K562 (cell line): ENCODE results near the gene MAP3K7CL. TPM values are rescaled to one million over a fixed set of nuclear protein-coding genes. Genes with fewer than 3 reads are reported as not detected.

ENCODE experiments used
- ATAC-seq: fragments of 200-7000 bp; cut with Tn5 transposase; 3 replicates; pipeline ENCODE4 v1.9.1; 2020; ENCODE audit warnings: moderate library complexity
- BruUV-seq: library from RNA; stranded (reverse); fragments of 400-500 nt; replicated peaks from 2 replicates; lab custom pipeline; 2021; lab: Mats Ljungman, UMichigan
- CTCF ChIA-PET: fragments of 300-600 bp; formaldehyde crosslinking; extraction: SDS; loops from one replicate; lab custom pipeline; 2021; ENCODE audit warnings: low intra/inter-chr PET ratio; lab: Yijun Ruan, JAX
- POLR2A ChIA-PET: fragments of 300-600, 350-650 bp; sonication (Branson Sonifier 250); formaldehyde crosslinking; extraction: SDS; loops from one replicate; lab custom pipeline; 2021; ENCODE audit warnings: antibody characterized with exemption, inconsistent platforms; lab: Yijun Ruan, JAX
- DNase-seq, 4 experiments: peaks; one replicate each; pipeline versions ENCODE4 v3.0.0 to v3.0.0-alpha.2; 2011 to 2018; ENCODE audit warnings: low spot score in 3 of 4, mixed read lengths in 3 of 4; ENCODE audit errors: extremely low read depth in 1 of 4
- FAIRE-seq: peaks from 2 replicates; lab custom pipeline; 2011; peaks lifted over from hg19 to GRCh38; lab: Jason Lieb, UNC
- H2AFZ ChIP-seq: 2 replicates; pipeline ENCODE4 v1.6.0; 2011; ENCODE audit warnings: low read depth, low read length, control low read depth, inconsistent platforms
- H3K27ac ChIP-seq: fragments of 200-600 bp; 3 replicates; pipeline ENCODE4 v1.8.0; 2011; ENCODE audit warnings: low read depth, mild to moderate bottlenecking, control low read depth, inconsistent platforms, low read length, moderate library complexity, mixed read lengths; ENCODE audit errors: extremely low read depth
- H3K27me3 ChIP-seq, 2 experiments: fragments of 300-600 bp in 1 of 2; 2 replicates in 1 of 2; 3 replicates in 1 of 2; pipeline versions ENCODE4 v1.6.0 to v1.8.0; 2011; ENCODE audit warnings: inconsistent platforms in 2 of 2, low read length in 2 of 2, mild to moderate bottlenecking in 1 of 2, mixed read lengths in 1 of 2, moderate library complexity in 1 of 2; ENCODE audit not compliant: control insufficient read depth in 2 of 2, insufficient read depth in 2 of 2
- H3K36me3 ChIP-seq: fragments of 300-600 bp; 3 replicates; pipeline ENCODE4 v1.8.0; 2011; ENCODE audit warnings: mild to moderate bottlenecking, low read length, inconsistent platforms; ENCODE audit not compliant: control insufficient read depth, insufficient read depth
- H3K4me1 ChIP-seq, 2 experiments: fragments of 200-600 bp in 1 of 2; replicated peaks in 1 of 2; 2 replicates in 1 of 2; 3 replicates in 1 of 2; pipeline versions ENCODE4 v1.5.1 to v1.8.0; 2011; ENCODE audit warnings: inconsistent platforms in 2 of 2, low read length in 2 of 2, mild to moderate bottlenecking in 1 of 2, mixed read lengths in 1 of 2, moderate library complexity in 1 of 2; ENCODE audit not compliant: control insufficient read depth in 2 of 2, insufficient read depth in 2 of 2
- H3K4me2 ChIP-seq: 2 replicates; pipeline ENCODE4 v1.6.1; 2011; ENCODE audit warnings: low read length, control low read depth, inconsistent platforms, mixed read lengths; ENCODE audit not compliant: insufficient read depth
- H3K4me3 ChIP-seq: fragments of 200-600 bp; sonication (generic), shearing (Covaris generic); 2 replicates; pipeline ENCODE4 v1.5.1; 2016; ENCODE audit warnings: control low read depth, inconsistent platforms
- H3K79me2 ChIP-seq: fragments of 200-600 bp; 3 replicates; pipeline ENCODE4 v1.8.0; 2011; ENCODE audit warnings: low read length, inconsistent platforms; ENCODE audit not compliant: control insufficient read depth, insufficient read depth
- H3K9ac ChIP-seq, 2 experiments: 2 replicates each; pipeline versions ENCODE4 v1.6.0 to v1.6.1; 2011; ENCODE audit warnings: low read depth in 2 of 2, low read length in 2 of 2, control low read depth in 1 of 2, inconsistent platforms in 1 of 2, mild to moderate bottlenecking in 1 of 2, mixed read lengths in 1 of 2; ENCODE audit not compliant: insufficient read depth in 1 of 2
- H3K9me1 ChIP-seq: one replicate; pipeline ENCODE4 v1.6.0; 2011; ENCODE audit warnings: inconsistent platforms, mild to moderate bottlenecking, low read length, moderate library complexity; ENCODE audit not compliant: control insufficient read depth, insufficient read depth
- H3K9me3 ChIP-seq: replicated peaks from 2 replicates; pipeline ENCODE4 v1.5.1; 2011; ENCODE audit warnings: low read depth, low read length, inconsistent platforms; ENCODE audit not compliant: control insufficient read depth, insufficient read depth
- H4K20me1 ChIP-seq: replicated peaks from 2 replicates; pipeline ENCODE4 v1.6.1; 2011; ENCODE audit warnings: low read length, inconsistent platforms, mixed read lengths; ENCODE audit not compliant: control insufficient read depth, insufficient read depth
- ATF2 ChIP-seq: sonication (generic); formaldehyde crosslinking; IDR thresholded peaks from 2 replicates; pipeline ENCODE4 v1.8.1; 2022; ENCODE audit warnings: missing genetic modification reagents
- CREBBP ChIP-seq: IDR thresholded peaks from one replicate; pipeline ENCODE4 v1.6.1; 2012; ENCODE audit warnings: low read depth, mild to moderate bottlenecking, control low read depth, inconsistent platforms, low read length
- DPF2 ChIP-seq: fragments of 450-650 bp; IDR thresholded peaks from 2 replicates; pipeline ENCODE4 v1.6.1; 2016
- GTF2E2 ChIP-seq: fragments of 200-800 bp; sonication (Bioruptor generic); IDR thresholded peaks from 2 replicates; pipeline ENCODE4 v1.6.1; 2016; ENCODE audit warnings: missing genetic modification characterization, missing compliant biosample characterization
- NEUROD1 ChIP-seq: fragments of 150-350 bp; IDR thresholded peaks from 2 replicates; pipeline ENCODE4 v1.6.1; 2014; ENCODE audit warnings: borderline replicate concordance, low read length, low read depth; ENCODE audit not compliant: partially characterized antibody
- PKNOX1 ChIP-seq: fragments of 450-650 bp; IDR thresholded peaks from 2 replicates; pipeline ENCODE4 v1.6.1; 2016
- SP2 ChIP-seq: IDR thresholded peaks from 2 replicates; pipeline ENCODE4 v1.6.1; 2011; ENCODE audit warnings: mild to moderate bottlenecking, low read depth, low read length, moderate library complexity; ENCODE audit not compliant: poor library complexity, severe bottlenecking; ENCODE audit errors: extremely low read depth
- ZBTB7A ChIP-seq: IDR thresholded peaks from 2 replicates; pipeline ENCODE4 v1.6.1; 2011; ENCODE audit warnings: low read depth, mild to moderate bottlenecking, low read length, moderate library complexity, borderline replicate concordance; ENCODE audit not compliant: control insufficient read depth
- ZC3H8 ChIP-seq: fragments of 450-650 bp; IDR thresholded peaks from 2 replicates; pipeline ENCODE4 v1.6.1; 2017
- ZFP91 ChIP-seq: sonication (generic); formaldehyde crosslinking; IDR thresholded peaks from 2 replicates; pipeline ENCODE4 v1.8.0; 2022; ENCODE audit warnings: mild to moderate bottlenecking, missing genetic modification reagents
- ZNF3 ChIP-seq: fragments of 250-450 bp; sonication (Bioruptor Pico); IDR thresholded peaks from 2 replicates; pipeline ENCODE4 v1.5.0; 2021; ENCODE audit warnings: mild to moderate bottlenecking, moderate library complexity
- ZNF740 ChIP-seq, 3 experiments: fragments of 200-800 bp in 1 of 3; sonication (Bioruptor generic) in 1 of 3; sonication (generic) in 1 of 3; formaldehyde crosslinking in 1 of 3; IDR thresholded peaks; 2 replicates each; pipeline versions ENCODE4 v1.6.1 to v1.8.0; 2016 to 2022; ENCODE audit warnings: mild to moderate bottlenecking in 2 of 3, missing compliant biosample characterization in 2 of 3, missing genetic modification characterization in 2 of 3, missing genetic modification reagents in 1 of 3
- ZSCAN29 ChIP-seq: fragments of 450-650 bp; IDR thresholded peaks from 2 replicates; pipeline ENCODE4 v1.6.1; 2017
- in situ Hi-C: fragments of 300-500 bp; cut with MboI; formaldehyde crosslinking; loops from 4 replicates; pipeline ENCODE4 v1.15.0; 2018; ENCODE audit warnings: inconsistent platforms, mixed read lengths
- intact Hi-C: fragments of 100-400 bp; cut with micrococcal nuclease; formaldehyde crosslinking; loops from 2 replicates; pipeline ENCODE4 v1.14.2; 2022
- polyA plus RNA-seq, 8 experiments: library from polyadenylated mRNA; depleted of rRNA in 4 of 8; stranded (reverse) in 5 of 8; unstranded in 3 of 8; fragments of >200 nt; fragmentation: Nextera tagmentation in 2 of 8; fragmentation: Illumina TruSeq in 1 of 8; extraction: Ambion mirVana in 2 of 8; extraction: Trizol in 1 of 8; gene quantifications; 2 replicates each; pipeline versions ENCODE4 v1.2.1 to v1.2.3, GENCODE V29; 2011 to 2014; ENCODE audit warnings: inconsistent platforms in 1 of 8, missing spikeins in 1 of 8
- total RNA-seq, 7 experiments: library from RNA; depleted of rRNA in 6 of 7; stranded (reverse); fragments of >200 nt in 6 of 7; fragmentation: Illumina TruSeq in 2 of 7; extraction: Trizol in 2 of 7; gene quantifications; 2 replicates each; pipeline versions ENCODE4 v1.2.1 to v1.2.3, GENCODE V29; 2011 to 2021; ENCODE audit warnings: low replicate concordance in 1 of 7

The MAP3K7CL gene
- total and polyA plus RNA-seq, 9 of the 15 experiments (the other 6 are each of a cell fraction or from before 2014, with no cell fraction given) = 0.13 to 0.15 (median 0.14) TPM; not detected in 6

GRCh38 chr21:29211205-29211604, 80.8 kb downstream of the MAP3K7CL start:
- intact Hi-C loops = no loop called here
- no peak for FAIRE-seq
- H3K4me1 ChIP-seq = no peaks in the 10 kb centered on the region
- peaks cover 4 to 16% of the 10 kb centered on the region in 2 experiments; a peak in 3 of 5 replicates for H3K27me3 ChIP-seq
- BruUV-seq = no TSS peak
- TF ChIP-seq SP2 = no peak
- no peak for TF ChIP-seq ZNF740 (CRISPR knock-in tag; IDR thresholded peaks at IDR 0.05)
- no peak for TF ChIP-seq ZNF740 (tag; IDR thresholded peaks at IDR 0.05)
- no peak for TF ChIP-seq GTF2E2 (tag)
- TF ChIP-seq ZFP91 (CRISPR knock-in tag) = no peak
- TF ChIP-seq ATF2 (CRISPR knock-in tag) = no peak
- TF ChIP-seq DPF2 = no peak
- TF ChIP-seq PKNOX1 = no peak
- no peak for TF ChIP-seq NEUROD1
- TF ChIP-seq ZNF3 = no peak
- no peak for TF ChIP-seq ZSCAN29
- no peak for TF ChIP-seq ZC3H8
- TF ChIP-seq ZBTB7A = no peak
- no peak for TF ChIP-seq CREBBP
- TF ChIP-seq, all 486 proteins: peak for 0
- H3K9ac ChIP-seq = no peak overlapping the region
- no peak overlapping the region for H3K4me2 ChIP-seq
- H3K9me3 ChIP-seq = no peaks in the 10 kb centered on the region
- DNase-seq (no peak), ATAC-seq (no peak)
- in situ Hi-C loops = no loop called here
- no peak overlapping the region for H2AFZ ChIP-seq
- H4K20me1 ChIP-seq = no peaks in the 10 kb centered on the region
- H3K36me3 ChIP-seq = no peaks in the 10 kb centered on the region
- no peaks in the 10 kb centered on the region for H3K79me2 ChIP-seq
- ChIA-PET CTCF (no interaction called here), POLR2A (no interaction called here)
- H3K9me1 ChIP-seq = no peaks in the 10 kb centered on the region
- H3K27ac ChIP-seq = no peak overlapping the region
- H3K4me3 ChIP-seq = no peak overlapping the region
